ENCODE results near the gene NMRK2. TPM values are rescaled to one million over a fixed set of nuclear protein-coding genes. Genes with fewer than 3 reads are reported as not detected.
A peak's percentile ranks its signal among the peaks of the same experiment; 100 is the strongest.

NMRK2 gene
- polyA plus RNA-seq, 3 donors: not detected

DNA sequence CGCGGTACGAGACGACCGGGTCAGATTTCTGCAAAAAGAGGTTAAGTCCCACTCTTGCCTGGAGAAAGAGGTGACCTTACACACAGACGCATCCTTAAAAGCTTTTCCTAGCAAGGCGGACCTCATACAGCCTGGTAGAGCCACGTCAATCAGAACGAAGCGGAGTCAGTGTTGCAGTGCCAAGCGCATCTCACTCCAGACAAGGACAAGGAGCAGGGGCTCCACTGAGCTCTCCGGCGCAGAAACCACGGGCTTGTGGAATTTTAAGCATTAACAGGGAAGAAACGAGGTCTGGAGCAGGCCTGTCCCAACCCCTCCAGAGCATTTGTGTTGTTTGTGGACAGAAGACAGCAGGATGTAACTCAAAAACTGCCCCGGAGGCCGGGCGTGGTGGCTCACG, 45.3 kb downstream of the NMRK2 start:
- H3K9me3 ChIP-seq (replicated peaks in 1 of 2; ENCODE audit: control insufficient read depth in 1 of 2, insufficient read depth in 1 of 2, low read length in 2 of 2): no peaks in the 10 kb centered on the region
- no peak for DNase-seq
- H3K4me1 ChIP-seq (ENCODE audit: control insufficient read depth in 1 of 2, insufficient read depth in 2 of 2, low read length in 2 of 2): peaks cover 0 to under 1% of the 10 kb centered on the region in 2 donors
- no peak overlapping the region for H2AFZ ChIP-seq (ENCODE audit: insufficient read depth, low read depth, low read length, poor library complexity, severe bottlenecking)
- peak overlapping the region in 1 of 7 donors; percentile 7 for H3K27ac Mint-ChIP-seq
- intact Hi-C loops (cut with micrococcal nuclease): no loop called here
- no peak overlapping the region for H3K9ac ChIP-seq (ENCODE audit: insufficient read depth, low read length, poor library complexity, severe bottlenecking)
- no peak overlapping the region for H3K4me2 ChIP-seq (replicated peaks; ENCODE audit: extremely low read depth, low read length, poor library complexity, severe bottlenecking)
- peaks cover 79 to 82% of the 10 kb centered on the region in 2 donors for H3K36me3 ChIP-seq (replicated peaks in 1 of 2; ENCODE audit: control insufficient read depth in 1 of 2, insufficient read depth in 2 of 2, low read length in 2 of 2)
- H3K4me3 ChIP-seq (replicated peaks in 1 of 3; ENCODE audit: low read depth in 2 of 3, low read length in 3 of 3): no peak overlapping the region
- H3K9me3 Mint-ChIP-seq: no peaks in the 10 kb centered on the region
- H3K4me1 Mint-ChIP-seq: no peaks in the 10 kb centered on the region
- H3K27ac ChIP-seq (ENCODE audit: low read depth in 1 of 2, low read length in 2 of 2): no peak overlapping the region
- H3K36me3 Mint-ChIP-seq: peaks cover 68 to 81% of the 10 kb centered on the region in 2 donors
- no peak overlapping the region for H3K4me3 Mint-ChIP-seq
- 100% methylated on average over 15 of the region's 19 CpGs for WGBS (ENCODE audit: insufficient coverage)
- no peak for TF ChIP-seq CTCF (IDR thresholded peaks at IDR 0.05)
- no peaks in the 10 kb centered on the region for H3K27me3 ChIP-seq (ENCODE audit: control insufficient read depth in 2 of 2, insufficient read depth in 2 of 2, low read length in 2 of 2)
- H4K20me1 ChIP-seq (ENCODE audit: insufficient read depth, low read length): peaks cover 82% of the 10 kb centered on the region
- H3K27me3 Mint-ChIP-seq (ENCODE audit: low read depth in 3 of 3): no peaks in the 10 kb centered on the region
- peaks cover 54% of the 10 kb centered on the region for H3K79me2 ChIP-seq (ENCODE audit: insufficient read depth, low read length)

GRCh38 chr19:3979289-3979673, 46.4 kb downstream of the NMRK2 start:
- Histone ChIP-seq H4K20me1 (ENCODE audit: insufficient read depth, low read length) (peaks cover 93% of the 10 kb centered on the region), H3K9ac (ENCODE audit: insufficient read depth, low read length, poor library complexity, severe bottlenecking) (no peak overlapping the region), H2AFZ (ENCODE audit: insufficient read depth, low read depth, low read length, poor library complexity, severe bottlenecking) (no peak overlapping the region), H3K4me1 (ENCODE audit: control insufficient read depth in 1 of 2, insufficient read depth in 2 of 2, low read length in 2 of 2) (peaks cover 10 to 12% of the 10 kb centered on the region in 2 donors), H3K36me3 (replicated peaks in 1 of 2; ENCODE audit: control insufficient read depth in 1 of 2, insufficient read depth in 2 of 2, low read length in 2 of 2) (peaks cover 91 to 93% of the 10 kb centered on the region in 2 donors), H3K4me2 (replicated peaks; ENCODE audit: extremely low read depth, low read length, poor library complexity, severe bottlenecking) (no peak overlapping the region), H3K9me3 (replicated peaks in 1 of 2; ENCODE audit: control insufficient read depth in 1 of 2, insufficient read depth in 1 of 2, low read length in 2 of 2) (no peaks in the 10 kb centered on the region), H3K79me2 (ENCODE audit: insufficient read depth, low read length) (peaks cover 65% of the 10 kb centered on the region), H3K27ac (ENCODE audit: low read depth in 1 of 2, low read length in 2 of 2) (no peak overlapping the region), H3K4me3 (replicated peaks in 1 of 3; ENCODE audit: low read depth in 2 of 3, low read length in 3 of 3) (no peak overlapping the region), H3K27me3 (ENCODE audit: control insufficient read depth in 2 of 2, insufficient read depth in 2 of 2, low read length in 2 of 2) (no peaks in the 10 kb centered on the region)
- H3K27ac Mint-ChIP-seq: peak overlapping the region in 1 of 7 donors; percentile 21
- H3K4me3 Mint-ChIP-seq: no peak overlapping the region
- intact Hi-C loops (cut with micrococcal nuclease): no loop called here
- DNase-seq: no peak
- no peak for TF ChIP-seq CTCF (IDR thresholded peaks at IDR 0.05)
- no peaks in the 10 kb centered on the region for H3K27me3 Mint-ChIP-seq (ENCODE audit: low read depth in 3 of 3)
- peaks cover 11% of the 10 kb centered on the region for H3K4me1 Mint-ChIP-seq
- no peaks in the 10 kb centered on the region for H3K9me3 Mint-ChIP-seq
- WGBS (ENCODE audit: insufficient coverage): 95% methylated on average over 16 of the region's 18 CpGs
- H3K36me3 Mint-ChIP-seq: peaks cover 80 to 92% of the 10 kb centered on the region in 2 donors
